HG03432 (cell line): Measurements from ENCODE around the gene SLAMF7.

Experiments
- ATAC-seq: cut with Tn5 transposase; IDR thresholded peaks from one replicate; pipeline ENCODE4 v1.9.1; 2021; ENCODE audit warnings: mild to moderate bottlenecking, moderate library complexity; ENCODE audit not compliant: unreplicated experiment

The SLAMF7 gene

GRCh38 chr1:160744852-160745520 is 5.9 kb downstream of the SLAMF7 start:
- ATAC-seq: no peak

DNA sequence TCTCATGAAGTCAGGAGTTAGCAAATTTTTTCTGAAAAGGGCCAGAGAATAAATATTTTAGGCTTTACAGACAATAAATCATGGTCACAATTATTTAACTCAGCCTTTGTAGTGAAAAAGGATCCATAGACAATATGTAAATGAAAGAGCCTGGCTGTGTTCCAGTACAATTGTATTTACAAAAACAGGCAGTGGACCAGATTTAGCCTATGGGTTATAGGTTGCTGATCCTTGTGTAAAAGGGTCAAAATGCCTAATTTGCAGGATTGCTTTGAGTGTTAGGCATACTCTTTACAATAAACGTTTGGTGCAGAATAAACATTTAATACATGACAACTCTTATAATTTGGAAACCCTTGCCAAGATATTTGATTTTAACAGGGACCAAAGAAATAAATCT is 6.5 kb downstream of the SLAMF7 start:
- no peak for ATAC-seq

GRCh38 chr1:160746836-160747500 is 7.9 kb downstream of the SLAMF7 start:
- ATAC-seq: no peak

DNA sequence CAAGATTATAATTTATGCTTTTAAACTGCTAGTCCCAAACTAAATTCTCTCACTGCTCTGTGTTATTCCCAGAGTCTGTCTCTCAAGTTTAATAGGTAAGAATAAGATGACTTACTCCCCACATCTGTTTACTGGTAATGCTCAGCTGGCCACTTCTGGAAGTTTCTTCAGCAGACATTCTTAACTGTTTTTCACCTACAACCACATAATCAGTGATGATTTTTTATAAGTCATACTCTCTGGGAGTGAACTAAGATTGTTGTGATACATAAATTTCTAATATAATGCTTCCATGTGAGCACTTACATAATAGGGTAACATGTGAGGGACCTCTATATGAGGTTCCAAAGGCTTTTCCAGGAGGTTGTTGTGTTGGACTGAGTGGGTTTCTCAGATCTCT is 8.7 kb downstream of the SLAMF7 start:
- no peak for ATAC-seq

DNA sequence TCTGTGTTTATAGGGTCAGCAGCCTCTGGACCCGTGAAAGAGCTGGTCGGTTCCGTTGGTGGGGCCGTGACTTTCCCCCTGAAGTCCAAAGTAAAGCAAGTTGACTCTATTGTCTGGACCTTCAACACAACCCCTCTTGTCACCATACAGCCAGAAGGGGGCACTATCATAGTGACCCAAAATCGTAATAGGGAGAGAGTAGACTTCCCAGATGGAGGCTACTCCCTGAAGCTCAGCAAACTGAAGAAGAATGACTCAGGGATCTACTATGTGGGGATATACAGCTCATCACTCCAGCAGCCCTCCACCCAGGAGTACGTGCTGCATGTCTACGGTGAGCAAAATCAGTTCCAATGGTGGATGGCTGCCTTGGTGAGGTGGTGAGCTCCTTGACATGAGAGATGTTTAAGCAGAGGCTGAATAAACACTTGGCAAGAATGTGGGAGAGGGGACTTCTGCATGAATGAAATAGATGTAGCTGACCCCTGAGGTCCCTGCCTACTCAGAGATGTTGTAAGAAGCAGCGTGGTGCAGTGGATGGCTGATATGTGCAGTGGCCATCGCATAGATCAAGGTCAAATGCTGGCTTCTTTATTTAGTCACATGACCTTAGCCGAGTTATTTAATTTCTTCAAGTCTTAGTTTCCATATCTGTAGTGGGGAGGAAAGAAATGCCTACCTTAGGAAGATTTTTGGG is 9.3 kb downstream of the SLAMF7 start:
- no peak for ATAC-seq

DNA sequence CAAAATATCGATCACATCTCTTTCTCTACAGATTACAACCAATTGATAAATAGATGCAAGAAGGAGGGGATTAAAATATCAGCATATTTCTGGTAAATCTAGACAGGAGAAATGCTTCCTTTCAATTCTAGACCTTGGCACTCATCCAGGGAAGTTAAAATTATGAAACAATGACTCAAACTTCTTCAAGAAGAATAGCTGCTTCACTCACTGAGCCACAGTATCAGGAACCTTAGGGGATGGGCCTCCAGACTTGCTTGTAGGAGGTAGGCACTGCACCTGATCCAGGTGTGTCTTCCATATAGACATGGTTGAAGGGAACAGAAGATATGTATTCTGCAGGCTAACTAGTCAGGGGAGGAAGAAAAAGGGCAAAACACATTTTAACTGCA is 9.8 kb downstream of the SLAMF7 start:
- ATAC-seq: no peak

- ATAC-seq: no peak
Measured at GRCh38 chr1:160750608-160751007, 11.6 kb downstream of the SLAMF7 start.

DNA sequence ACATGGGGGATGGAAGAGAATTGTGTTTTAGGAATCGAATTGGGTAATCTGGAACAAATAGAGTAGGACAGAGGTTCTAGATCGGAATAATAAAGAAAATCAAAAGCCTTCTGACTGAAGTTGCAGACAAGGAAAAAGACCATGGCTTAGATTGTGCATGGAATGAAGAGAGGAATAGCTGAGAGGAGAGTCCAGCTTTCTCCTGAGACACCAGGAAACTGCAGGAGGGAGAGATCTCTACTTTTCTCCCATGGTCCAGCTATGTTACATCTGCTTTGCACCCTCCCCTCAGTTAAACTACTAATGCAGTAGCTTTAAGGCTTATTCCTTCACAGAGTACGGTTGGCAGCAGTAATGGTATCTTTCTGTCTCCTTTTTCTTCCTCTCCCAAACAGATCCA is 13.4 kb downstream of the SLAMF7 start:
- ATAC-seq: no peak

GRCh38 chr1:160752924-160753323 is 13.9 kb downstream of the SLAMF7 start:
- no peak for ATAC-seq

DNA sequence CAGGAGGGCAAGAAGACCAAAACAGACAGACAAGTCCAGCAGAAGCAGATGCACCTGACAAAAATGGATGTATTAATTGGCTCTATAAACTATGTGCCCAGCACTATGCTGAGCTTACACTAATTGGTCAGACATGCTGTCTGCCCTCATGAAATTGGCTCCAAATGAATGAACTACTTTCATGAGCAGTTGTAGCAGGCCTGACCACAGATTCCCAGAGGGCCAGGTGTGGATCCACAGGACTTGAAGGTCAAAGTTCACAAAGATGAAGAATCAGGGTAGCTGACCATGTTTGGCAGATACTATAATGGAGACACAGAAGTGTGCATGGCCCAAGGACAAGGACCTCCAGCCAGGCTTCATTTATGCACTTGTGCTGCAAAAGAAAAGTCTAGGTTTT is 14.5 kb downstream of the SLAMF7 start:
- no peak for ATAC-seq

DNA sequence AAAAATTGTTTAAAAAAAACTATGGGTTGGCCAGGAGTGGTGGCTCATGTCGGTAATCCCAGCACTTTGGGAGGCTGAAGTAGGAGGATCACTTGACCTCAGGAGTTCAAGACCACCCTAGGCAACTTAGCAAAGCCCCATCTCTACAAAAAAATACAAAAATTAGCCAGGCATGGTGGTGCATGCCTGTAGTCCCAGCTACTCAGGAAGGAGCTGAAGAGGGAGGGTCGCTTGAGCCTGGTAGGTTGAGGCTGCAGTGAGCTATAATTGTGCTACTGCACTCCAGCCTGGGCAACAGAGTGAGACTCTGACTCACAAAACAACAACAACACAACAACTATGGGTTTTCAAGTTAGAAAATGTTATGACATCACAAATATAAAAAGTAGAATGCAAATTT is 16.4 kb downstream of the SLAMF7 start:
- ATAC-seq: no peak

DNA sequence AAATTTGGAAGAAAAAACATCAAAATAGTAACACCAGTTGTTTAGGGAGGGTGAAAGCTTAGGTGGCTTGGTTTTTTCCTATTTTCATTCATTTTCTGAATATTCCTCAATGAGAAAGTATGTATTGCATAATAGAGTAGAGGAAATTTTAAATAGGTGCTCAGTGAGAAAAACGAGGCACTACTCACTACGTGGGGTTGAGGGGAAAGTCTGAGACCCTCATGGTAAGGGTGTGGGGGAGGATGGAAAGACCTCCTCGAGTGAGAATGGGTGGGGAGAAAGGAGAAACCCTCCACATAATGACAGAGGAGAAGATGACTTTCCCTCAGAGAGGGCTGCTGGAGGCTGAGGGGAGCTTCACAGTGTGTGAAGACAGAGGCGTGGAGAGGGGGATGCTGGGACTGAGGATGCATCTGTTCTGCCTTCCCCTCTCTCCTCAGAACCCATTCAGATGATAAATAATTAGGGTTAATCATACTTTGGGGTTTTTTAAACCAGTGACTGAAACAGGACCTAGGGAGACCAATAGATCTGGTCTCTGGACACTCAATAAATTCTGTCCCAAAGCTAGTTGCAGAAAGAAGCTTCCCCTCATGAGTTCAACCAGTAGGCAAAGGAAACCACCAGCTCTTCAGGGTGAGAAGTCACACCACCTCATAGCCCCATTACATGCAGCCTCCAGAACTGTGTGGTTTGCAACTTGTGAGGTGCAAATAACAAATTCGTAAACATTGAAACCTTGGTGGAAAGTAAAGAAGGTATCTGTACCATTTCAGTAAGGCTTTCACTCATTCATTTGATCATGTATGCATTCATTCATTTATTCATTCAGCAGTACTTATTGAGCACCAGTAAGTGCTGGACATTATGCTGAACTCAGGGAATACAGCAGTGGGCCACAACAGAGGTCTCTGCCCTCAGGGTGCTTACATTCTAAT is 17.1 kb downstream of the SLAMF7 start:
- ATAC-seq: no peak

DNA sequence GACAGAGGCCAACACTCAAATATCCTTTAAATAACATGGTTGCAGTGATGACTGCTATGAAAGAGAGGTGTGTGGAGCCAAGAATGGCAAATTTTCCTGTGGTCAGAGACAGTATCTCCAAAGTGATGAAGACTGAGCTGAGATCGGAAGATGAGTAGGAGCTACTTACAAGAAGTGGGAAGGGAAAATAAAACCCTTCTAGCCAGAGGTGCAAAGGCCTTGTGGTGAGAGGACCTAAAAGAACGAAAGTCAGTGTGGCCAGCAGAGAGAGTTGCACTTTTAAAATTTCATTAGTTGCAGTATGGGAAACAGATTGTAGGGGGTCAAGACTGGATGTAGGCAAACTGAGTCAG is 17.8 kb downstream of the SLAMF7 start:
- no peak for ATAC-seq

DNA sequence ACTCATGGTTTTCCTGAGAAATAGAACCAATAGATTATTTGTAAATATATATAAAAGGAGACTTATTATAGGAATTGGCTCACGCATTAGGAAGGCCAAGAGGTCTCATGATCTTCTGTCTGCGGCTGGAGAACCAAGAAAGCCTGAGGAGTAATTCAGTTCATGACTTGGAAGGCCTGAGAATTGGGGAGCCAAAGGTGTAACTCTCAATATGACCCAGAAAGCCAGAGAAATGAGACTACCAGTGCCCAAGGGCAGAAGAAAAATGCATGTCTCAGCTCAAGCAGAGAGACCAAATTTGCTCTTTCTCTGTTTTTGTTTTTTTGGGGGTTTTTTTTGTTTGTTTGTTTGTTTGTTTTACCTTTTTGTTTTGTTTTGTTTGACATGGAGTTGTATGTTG is 19.5 kb downstream of the SLAMF7 start:
- ATAC-seq: no peak

DNA sequence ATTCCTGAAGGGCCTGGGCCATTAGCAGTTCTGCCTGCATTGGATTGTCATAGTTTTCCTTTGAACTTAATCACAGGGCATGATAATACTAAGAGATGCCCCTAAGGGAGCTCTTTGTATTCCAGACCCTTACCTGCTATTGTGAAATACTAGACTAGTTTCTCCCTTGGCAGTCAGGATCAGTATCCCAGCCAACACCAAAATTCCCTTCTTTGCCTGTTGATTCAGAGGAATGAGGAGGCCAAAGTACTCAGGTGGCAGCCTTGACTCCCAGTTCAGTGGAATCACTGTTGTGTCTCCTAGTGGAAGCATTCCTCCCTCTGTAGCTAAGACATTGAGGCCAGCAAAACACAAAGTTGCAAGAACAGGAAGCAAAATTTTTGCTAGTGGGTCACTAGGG is 20.7 kb downstream of the SLAMF7 start:
- ATAC-seq: no peak

- ATAC-seq: no peak
Measured at GRCh38 chr1:160761046-160761445, 22.0 kb downstream of the SLAMF7 start.

- no peak for ATAC-seq
Measured at GRCh38 chr1:160761886-160762285, 22.8 kb downstream of the SLAMF7 start.

DNA sequence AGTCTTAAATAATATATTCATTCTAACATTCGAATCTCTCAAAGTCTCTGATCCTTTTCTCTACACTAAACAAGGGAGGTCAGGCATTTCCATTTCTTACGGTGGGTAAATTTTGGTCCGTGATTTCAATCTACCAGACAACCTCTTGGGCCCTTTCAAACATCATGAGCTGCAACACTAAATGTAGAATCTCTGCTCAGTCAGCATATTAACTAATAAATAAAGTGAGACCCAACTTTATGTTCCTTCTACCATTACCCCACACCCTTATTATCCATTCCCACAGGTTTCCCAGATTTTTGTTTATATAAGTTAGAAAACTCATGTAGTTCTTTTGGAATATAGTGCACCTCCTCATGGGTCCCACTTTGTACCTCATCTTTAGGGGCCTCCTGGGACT is 24.9 kb downstream of the SLAMF7 start:
- ATAC-seq: no peak

GRCh38 chr1:160767395-160768294 is 28.6 kb downstream of the SLAMF7 start:
- peak; percentile 72 for ATAC-seq

GRCh38 chr1:160768295-160768657 is 29.2 kb downstream of the SLAMF7 start:
- ATAC-seq: peak; percentile 84
